ENCODE results near the gene WNK2.

WNK2 gene

DNA sequence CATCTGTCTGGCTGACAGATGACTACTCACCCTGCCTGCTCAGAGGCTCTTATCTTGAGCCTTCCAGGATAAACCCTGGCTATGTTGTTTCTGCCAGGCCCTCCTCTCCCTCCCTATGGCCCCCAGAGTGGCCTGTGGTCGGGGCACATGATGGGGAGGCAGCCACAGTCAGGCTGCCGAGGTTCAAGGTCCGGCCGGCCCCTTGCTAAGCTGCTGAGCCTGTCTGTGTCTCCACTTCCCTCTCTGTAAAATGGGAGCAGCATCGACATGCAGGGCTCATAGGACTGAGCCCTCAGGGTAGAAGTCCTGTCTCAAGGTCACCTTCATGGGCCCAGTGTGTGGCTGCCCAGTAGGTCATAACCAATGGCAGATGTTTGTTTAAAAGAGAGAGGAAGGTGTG lies 28.5 kb downstream of the WNK2 start:
- no peak for DNase-seq (ENCODE audit: extremely low read depth in 1 of 2, low read depth in 1 of 2)

DNA sequence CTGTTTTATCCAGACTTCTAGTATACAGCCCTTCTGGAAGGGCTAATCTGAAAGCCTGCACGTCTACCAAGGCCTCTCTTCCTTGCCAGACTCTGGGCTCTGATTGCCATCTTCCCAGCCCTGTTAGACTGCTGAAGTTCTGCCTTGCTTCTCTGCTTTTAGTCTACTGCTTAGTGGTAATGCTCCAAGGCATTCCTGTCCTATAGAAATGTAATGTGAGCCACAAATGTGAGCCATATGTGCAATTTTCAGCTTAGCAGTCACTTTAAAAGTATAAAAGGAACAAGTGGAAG lies 32.1 kb downstream of the WNK2 start:
- DNase-seq (ENCODE audit: extremely low read depth in 1 of 2, low read depth in 1 of 2), result no peak

DNA sequence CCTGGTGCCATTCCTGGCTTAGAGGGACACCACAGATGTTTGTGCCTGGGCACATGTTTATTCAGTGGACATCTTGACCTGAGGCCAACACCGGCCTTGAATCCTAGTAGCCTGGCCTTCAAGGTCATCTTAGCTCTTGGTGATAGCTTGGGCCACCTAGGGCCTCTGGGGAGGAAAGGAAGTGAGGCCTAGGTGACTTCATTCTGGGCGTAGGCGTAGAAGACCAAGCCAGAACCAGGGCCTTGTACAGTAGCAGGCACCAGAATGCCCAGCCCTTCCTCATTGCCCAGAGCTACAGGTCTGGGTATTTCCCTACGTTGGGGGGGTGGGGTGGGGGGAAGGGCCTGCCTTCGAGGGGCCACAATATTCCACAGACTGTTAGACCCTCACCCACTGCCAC lies 33.8 kb downstream of the WNK2 start:
- DNase-seq (ENCODE audit: extremely low read depth in 1 of 2, low read depth in 1 of 2), result no peak

DNA sequence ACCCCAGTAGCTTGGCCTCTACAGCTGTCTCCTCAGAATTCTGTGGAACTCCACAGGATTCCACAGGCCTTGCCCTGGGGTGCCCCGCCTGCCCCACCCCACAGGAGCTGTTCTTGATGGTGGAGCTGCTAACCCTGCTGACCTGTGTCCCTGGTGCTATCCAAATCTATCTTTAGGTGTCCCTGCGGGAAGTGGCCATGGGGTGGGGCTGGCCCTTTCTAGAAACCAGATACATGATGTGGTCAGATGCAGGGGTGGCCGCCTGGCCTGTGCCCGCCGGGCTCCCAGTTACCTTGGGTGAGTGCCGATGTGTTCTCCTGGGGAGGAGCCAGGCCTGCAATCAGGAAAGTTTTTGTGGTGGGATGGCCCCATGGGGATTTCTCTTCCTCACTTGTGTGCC lies 34.2 kb downstream of the WNK2 start:
- DNase-seq (ENCODE audit: extremely low read depth in 1 of 2, low read depth in 1 of 2), result no peak

DNA sequence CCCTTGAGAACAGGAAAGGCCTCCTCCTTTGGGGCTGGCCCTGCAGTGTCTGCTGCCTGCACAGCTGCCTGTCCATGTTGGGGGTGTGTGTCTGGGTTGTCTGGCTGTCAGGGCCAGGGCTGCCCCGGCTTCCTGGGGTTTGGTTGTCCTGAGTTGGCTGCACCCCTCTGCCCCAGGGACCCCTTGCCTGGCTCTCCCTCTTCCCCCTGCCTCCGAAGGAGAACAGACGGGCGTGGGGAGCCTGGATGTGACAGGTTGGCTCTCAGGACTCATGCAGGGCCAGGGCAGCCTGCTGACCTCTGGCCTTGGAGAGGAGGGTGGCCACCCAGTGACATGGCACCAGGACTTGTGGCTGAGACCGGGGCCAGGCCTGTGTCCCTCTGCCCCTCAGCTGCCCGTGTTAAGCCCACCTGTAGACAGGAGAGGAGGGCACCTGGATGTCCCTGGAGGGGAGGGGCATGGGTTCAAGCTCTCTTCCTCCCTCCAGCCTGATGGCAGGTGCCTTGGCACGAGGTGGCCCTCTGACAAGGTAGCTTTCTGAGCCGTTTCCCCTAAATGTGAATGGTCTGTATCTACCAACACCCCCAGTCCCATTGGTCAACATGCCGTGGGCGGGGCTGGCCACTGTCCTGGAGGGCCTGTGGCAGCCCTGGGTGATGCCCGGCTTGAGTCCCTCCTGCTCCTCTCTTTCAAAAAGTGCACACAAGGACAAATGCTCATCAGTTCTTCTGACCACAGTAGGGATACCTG lies 34.9 kb downstream of the WNK2 start:
- no peak for DNase-seq (ENCODE audit: extremely low read depth in 1 of 2, low read depth in 1 of 2)

DNA sequence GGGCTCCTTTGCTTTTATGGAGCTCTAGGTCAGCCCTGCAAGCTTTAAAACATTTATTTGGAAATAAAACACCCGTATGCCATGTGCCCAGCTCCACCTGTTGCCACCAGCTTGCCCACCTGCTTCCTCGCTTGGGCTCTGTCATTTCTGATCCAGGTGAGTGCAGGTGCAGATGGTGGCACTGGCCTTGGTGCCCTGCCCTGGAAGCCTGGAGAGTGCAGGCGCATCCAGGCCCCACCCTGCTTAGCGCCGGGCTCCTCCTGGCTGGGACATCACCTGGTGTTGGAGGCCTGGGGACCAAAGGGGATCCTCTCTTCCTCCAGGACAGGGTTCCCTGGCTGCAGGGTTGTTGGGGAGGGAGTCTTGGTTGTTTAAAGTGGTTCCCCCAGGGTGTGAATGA lies 35.8 kb downstream of the WNK2 start:
- no peak for DNase-seq (ENCODE audit: extremely low read depth in 1 of 2, low read depth in 1 of 2)

DNA sequence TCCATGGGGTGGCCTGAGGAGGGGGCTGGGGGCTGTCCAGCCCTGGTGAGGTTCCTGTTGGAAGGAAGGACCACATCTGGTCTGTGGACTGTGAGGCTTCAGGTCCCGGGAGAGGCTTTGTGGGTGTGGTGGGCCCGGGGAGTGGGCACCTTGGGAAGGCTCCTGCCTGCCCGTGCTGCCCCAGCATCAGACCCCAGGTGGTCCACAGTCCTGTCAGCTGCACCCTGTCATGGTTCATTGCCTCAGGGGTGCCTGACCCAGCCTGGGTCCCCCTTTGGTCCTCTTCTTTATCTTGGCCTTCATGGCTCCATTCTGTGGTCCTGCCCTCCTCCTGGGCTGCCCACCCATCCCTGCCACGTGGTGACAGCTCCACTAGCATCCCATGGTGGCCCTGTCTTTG lies 36.7 kb downstream of the WNK2 start:
- no peak for DNase-seq (ENCODE audit: extremely low read depth in 1 of 2, low read depth in 1 of 2)

DNA sequence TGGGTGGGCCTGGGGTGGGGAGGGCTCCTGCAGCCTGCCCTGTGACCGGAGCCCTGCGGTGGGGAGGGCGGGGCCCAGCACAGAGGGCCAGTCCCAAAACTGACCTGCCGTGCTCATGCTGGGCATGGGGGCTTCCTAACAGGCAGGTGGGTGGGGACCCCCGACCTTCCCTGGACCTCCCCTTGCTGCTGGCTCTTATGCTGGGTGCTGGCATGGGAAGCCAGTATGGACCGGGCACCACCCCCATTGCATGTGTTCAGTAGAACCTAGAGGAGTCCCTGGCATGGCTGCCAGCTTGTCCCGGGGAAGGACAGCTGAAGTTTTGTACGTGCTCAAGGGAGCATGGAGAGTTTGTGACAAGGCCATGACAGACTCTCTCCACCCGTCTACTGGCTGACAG lies 37.1 kb downstream of the WNK2 start:
- no peak for DNase-seq (ENCODE audit: extremely low read depth in 1 of 2, low read depth in 1 of 2)

DNA sequence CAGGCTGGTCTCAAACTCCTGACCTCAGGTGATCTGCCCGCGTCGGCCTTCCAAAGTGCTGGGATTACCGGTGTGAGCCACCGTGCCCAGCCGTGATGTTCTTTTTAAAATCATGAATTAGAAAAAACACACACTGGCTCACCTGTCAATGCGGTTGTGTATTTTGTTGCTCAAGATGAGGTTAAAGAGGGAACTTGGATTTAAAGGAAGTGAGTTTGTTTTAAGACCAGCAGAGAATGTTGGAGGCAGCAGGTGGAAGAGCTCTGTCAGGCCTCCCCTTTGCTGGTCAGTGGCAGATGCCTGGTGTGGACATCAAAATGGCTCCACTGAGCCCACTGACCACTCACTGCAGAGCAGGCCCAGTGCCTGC lies 38.9 kb downstream of the WNK2 start:
- no peak for DNase-seq (ENCODE audit: extremely low read depth in 1 of 2, low read depth in 1 of 2)

DNA sequence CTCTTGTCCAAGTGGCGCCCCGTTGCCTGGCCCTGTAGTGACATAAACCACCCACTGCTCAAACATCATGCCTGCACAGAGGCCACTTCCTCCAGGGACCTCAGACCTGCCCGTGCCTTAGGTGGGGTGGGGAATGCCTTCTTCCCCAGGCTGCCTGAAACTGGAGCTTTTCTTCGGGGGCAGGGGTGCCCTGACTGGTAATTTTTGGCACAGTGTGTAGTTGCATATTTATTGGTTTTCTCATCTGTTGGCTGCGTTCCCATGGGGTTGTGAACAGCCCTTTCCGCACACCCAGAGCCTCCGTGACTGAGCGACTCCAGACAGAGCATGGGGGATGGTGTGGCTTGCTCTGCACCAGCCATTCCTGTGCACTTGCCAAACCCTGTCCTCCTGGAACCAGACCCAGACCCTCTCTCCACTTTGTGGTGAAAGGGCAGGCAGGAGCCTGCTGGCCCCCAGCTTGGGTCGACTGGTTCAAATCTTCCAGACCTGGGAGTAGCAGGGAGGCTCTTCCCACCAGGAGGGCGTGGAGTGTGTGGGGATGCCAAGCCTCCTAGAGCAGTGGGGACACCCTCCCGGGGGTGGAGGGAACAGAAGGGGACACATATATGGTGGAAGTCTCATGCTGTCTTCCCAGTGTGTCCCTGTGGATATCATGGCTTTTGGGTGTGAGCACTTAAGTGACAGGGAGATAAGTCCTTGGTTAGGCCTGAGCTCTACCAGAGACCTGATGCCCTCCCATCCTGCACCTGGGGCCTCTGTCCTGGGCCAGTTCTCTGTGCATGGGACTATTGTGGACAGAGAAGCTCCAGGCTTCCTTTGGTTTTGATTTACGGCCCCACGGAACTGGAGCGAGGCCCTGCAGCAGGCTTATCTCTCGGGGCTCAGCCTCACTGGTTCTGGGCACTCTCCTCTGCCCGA lies 39.6 kb downstream of the WNK2 start:
- no peak for DNase-seq (ENCODE audit: extremely low read depth in 1 of 2, low read depth in 1 of 2)

DNA sequence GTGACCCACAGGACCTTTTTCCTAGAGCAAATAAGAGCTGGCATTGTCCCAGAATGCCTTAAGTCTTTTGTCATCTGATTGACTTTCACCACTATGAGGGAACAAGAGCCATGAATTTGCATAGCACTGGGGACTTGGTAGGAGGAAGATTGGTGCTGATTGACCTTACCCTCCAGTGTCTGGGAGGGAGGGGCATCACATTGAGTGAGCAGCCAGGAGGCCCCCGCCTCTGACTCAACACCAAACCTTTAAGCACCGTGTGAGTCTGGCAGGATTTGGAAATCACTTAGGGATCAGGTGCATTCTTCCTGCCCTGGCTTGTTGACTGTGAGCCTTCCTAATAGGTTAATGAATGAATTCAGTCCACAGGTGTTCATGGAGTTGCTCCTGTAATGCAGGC lies 40.7 kb downstream of the WNK2 start:
- DNase-seq (ENCODE audit: extremely low read depth in 1 of 2, low read depth in 1 of 2), result no peak

DNA sequence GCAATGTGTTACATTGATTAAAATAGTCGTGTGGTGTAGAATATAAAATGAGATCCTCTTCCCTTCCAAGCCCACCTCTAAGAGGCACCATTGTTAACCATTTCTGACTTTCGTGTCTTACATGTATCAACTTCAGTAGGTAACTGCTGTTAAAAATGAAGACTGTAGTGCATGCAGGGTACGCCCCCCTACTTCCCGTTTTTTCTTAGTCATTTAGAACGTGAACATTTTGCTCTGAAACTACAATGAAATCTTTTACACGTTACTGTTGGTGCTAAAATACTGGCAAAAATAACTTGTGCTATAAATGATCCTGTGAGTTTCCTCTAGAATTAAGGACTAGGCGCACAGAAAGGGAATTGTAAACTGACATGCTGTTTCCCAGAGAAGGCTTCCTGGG lies 41.5 kb downstream of the WNK2 start:
- DNase-seq (ENCODE audit: extremely low read depth in 1 of 2, low read depth in 1 of 2), result no peak

DNA sequence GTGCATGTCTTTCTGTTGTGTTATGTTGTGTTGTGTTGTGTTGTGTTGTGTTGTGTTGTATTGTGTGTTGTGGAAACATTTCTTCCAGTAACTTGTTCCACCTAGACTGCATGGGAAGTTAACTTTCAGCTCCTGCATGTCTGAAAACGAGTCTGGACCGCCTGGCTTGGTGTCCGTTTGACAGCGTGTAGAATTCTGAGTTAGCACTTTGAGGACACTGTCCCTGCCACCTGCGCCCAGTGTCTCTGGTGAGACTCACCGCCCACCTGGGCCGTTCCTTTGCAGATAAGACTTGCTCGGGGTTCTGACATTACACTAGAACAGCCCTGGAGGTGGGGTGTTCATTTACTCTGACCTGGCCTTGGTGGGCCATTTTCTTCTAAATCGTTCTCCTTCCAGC lies 42.0 kb downstream of the WNK2 start:
- DNase-seq (ENCODE audit: extremely low read depth in 1 of 2, low read depth in 1 of 2), result no peak

DNA sequence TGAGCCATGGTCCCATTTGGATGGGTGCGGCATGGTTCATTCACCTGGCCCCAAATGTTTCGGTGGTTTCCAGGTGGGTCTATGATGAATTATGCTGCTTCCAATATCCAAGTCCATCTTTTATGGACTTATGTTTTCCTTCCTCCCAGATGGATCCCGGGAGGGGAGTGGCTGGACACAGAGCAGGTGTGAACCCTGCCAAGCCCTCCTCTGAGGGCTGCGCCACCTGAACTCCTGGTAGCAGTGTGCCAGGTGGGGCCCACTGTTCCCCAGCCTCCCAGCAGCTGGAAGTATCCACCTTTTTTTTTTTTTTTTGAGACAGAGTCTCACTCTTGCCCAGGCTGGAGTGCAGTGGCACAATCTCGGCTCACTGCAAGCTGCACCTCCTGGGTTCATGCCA lies 42.9 kb downstream of the WNK2 start:
- DNase-seq (ENCODE audit: extremely low read depth in 1 of 2, low read depth in 1 of 2), result no peak

DNA sequence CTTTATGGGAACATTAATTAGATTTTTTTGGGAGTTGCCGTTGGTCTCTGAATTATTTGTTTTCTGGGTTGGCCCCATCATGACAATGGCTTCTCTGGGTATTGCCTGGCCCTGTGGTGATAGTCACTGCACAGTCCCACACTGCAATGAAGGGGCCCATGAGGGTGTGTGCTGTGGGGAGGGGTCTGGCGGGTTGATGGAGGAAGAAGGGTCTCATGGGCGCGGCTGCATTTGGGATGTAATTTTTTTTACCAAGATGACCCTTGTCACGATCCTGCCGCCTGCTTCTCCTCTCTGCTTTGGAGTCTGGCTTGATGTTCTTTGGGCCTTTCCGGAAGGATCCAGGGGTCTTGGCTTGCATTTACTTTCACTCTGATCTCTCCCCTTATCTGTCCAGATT lies 44.1 kb downstream of the WNK2 start:
- no peak for DNase-seq (ENCODE audit: extremely low read depth in 1 of 2, low read depth in 1 of 2)

DNA sequence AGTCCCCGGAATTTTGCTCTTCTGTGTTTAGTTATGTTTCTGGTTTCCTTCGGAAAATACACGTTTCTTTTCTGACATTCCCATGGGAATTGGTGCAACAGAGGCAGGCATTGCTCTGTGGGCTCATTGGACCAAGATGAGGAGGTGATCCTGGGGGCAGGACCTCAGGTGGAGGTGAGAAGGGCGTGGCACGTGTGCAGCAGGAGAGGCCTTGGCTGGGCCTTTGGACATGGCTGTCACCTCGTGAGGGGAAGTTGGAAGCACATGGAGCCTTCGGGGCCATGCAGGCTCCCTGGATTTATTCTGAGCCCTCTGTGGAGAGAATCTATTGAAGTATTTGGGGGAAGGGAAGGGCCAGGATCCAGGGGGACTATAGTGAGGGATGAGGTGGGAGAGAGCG lies 44.5 kb downstream of the WNK2 start:
- DNase-seq (ENCODE audit: extremely low read depth in 1 of 2, low read depth in 1 of 2), result no peak

DNA sequence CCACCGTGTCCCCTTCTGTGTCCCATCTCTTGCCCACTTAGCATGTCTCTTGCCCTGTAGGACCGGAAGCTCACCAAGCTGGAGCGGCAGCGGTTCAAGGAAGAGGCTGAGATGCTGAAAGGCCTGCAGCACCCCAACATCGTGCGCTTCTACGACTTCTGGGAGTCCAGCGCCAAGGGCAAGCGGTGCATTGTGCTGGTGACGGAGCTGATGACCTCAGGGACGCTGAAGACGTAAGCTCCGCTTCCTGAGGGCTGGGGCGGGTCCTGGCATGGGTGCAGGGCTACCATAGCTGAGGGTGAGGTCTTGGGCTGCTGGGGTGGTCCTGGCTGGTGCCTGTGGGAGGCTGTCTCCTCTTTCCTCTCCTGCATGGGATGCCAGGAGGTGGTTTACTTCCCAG lies 45.7 kb downstream of the WNK2 start:
- DNase-seq (ENCODE audit: extremely low read depth in 1 of 2, low read depth in 1 of 2), result no peak

DNA sequence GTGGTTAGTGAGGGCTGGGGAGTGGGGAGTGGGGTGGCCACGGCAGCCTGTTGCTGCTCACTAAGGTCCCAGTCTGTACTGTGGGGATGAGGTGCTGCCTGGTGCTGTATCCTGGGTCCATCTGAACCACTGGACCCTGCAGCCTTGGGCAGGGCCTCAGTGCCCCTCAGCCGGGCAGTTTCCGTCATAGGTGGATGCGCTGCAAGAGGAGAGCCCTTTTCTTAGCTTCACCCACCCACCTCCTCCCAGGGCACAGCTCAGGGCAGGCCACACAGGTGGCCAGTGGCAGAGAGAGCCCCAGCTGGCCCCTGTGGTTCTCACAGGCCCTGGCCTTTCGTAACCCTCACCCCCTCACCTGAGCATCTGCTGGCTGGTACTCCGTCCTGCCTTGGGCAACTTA lies 46.2 kb downstream of the WNK2 start:
- no peak for DNase-seq (ENCODE audit: extremely low read depth in 1 of 2, low read depth in 1 of 2)

DNA sequence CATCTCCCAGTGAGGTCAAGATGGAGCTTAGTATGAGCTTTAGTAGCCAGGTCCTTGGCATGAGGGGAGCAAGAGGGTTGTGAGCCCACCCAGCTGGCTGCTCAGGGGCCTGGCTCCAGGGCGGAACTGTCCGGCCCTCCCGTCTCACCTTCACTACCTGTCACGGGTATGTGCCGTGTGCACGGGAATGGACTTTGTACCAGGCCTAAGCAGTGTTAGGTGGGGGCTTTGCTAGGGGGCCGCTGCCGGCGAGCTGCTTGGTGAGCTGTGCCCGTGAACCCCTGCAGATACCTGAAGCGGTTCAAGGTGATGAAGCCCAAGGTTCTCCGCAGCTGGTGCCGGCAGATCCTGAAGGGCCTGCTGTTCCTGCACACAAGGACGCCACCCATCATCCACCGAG lies 46.7 kb downstream of the WNK2 start:
- DNase-seq (ENCODE audit: extremely low read depth in 1 of 2, low read depth in 1 of 2), result no peak

DNA sequence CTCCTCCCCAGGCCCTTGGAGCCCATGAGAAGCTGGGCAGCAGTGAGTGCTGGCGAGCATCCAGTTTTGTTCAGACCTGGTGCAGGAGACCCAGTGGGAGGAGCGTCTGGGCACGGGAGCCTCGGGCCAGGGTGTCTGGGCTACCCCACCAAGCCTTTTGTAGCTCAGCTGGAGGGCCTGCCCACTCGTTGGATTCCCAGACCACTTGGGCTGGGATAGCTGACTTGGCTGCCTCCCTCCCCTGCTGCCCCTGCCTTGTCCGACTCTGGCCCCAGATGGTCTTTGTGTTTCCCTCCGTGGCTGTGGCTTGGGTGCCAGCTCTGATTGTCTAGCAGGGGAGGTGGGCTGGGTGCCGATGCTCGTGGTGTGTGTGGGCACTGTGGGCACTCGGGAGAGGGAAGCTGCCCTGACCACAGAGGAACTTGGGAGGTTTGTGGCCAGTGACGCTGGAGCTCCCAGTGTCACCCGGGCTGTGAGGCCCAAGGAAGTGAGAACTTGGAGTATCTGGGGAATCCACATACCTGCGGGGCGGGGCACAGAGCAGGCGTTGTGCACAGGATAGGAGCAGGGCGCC lies 47.3 kb downstream of the WNK2 start:
- DNase-seq (ENCODE audit: extremely low read depth in 1 of 2, low read depth in 1 of 2), result no peak

DNA sequence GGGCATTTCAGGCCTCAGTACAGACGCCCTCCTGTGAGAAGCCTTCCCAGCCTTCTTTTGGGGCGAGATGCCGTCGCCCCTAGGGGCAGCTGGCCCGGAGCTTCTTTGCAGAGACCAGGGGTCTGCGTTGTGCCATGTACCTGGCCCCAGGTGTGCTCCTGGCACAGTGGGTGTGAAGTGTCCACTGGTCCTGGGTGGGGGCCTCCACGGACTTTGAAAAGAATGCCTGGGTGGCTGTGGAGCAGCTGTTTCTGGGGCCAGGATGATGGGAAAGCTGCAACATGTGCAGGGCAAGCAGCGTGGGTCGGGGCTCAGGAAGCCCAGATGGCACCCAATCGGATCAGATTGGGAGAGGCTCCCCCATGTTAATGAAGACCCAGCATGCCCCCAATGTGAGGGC lies 47.8 kb downstream of the WNK2 start:
- DNase-seq (ENCODE audit: extremely low read depth in 1 of 2, low read depth in 1 of 2), result no peak

DNA sequence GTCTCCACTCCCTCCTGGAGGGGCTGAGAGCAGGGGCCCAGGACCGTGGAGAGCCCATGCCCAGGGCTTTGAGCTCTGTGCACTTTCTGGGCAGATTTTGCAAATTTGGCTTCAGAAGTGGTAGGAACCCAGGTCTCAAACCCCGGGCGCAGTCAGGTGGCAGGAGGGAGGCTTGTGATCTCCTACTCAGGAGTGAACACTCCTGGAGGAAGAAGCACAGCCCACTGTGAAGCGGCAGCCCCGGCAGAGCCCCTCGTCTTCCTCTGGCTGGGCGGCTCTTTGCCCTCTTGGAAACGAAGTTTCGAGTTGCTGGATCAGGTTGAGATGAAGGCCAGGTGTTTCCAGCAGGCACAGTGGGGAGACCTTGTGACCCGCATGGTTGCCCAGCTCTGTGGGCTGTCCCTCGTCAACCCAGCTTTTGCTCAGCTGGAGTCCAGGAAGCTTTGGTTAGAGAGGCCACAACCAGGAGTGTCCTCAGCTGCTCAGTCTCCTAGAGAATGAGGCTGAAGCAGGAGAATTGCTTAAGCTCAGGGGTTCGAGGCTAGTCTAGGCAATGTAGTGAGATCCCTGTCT lies 48.5 kb downstream of the WNK2 start:
- DNase-seq (ENCODE audit: extremely low read depth in 1 of 2, low read depth in 1 of 2), result no peak

Measured in activated CD8-positive, alpha-beta memory T cell treated with anti-CD3 and anti-CD28 coated beads for 1 hour (primary cell).